ENCODE data around the gene UBN2. TPM values are rescaled to one million over a fixed set of nuclear protein-coding genes. Genes with fewer than 3 reads are reported as not detected.

Gene UBN2
- total RNA-seq, 1 donor from 2014 or later, result 34.9 TPM

GRCh38 chr7:139294951-139295575, 64.0 kb downstream of the UBN2 start:
- peaks cover 4% of the 10 kb centered on the region for H3K36me3 Mint-ChIP-seq (ENCODE audit: unreplicated experiment)
- no peak for TF ChIP-seq CTCF (IDR thresholded peaks at IDR 0.05; ENCODE audit: partially characterized antibody, unreplicated experiment)
- no peak overlapping the region for H3K27ac Mint-ChIP-seq (ENCODE audit: unreplicated experiment)
- no peaks in the 10 kb centered on the region for H3K4me1 Mint-ChIP-seq (ENCODE audit: low read depth, unreplicated experiment)
- no peaks in the 10 kb centered on the region for H3K9me3 Mint-ChIP-seq (ENCODE audit: unreplicated experiment)
- DNase-seq, result no peak
- H3K27me3 Mint-ChIP-seq (ENCODE audit: unreplicated experiment), result no peaks in the 10 kb centered on the region
- no peak overlapping the region for H3K4me3 Mint-ChIP-seq (ENCODE audit: unreplicated experiment)

DNA sequence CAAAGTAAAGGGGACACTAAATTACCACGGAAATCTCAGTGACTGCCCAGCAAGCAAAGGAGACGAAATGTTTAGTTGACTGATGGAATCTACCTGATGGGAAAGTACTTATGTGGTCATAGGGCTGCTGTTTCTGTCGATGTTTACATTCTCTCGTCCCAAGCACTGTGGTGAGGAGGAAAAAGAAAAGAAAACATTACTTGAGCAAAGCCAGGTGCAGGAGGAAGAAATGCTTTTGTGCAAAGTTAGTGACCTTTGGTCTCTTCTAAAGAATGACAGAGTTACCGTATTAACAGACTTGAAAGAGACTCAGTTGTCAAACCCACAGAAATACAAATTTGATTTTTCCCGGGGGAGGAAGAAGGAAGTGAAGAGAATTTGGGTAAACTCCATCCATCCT, 66.8 kb downstream of the UBN2 start:
- DNase-seq, result no peak
- Mint-ChIP-seq H3K36me3 (ENCODE audit: unreplicated experiment) (peaks cover 4% of the 10 kb centered on the region), H3K27ac (ENCODE audit: unreplicated experiment) (no peak overlapping the region), H3K9me3 (ENCODE audit: unreplicated experiment) (no peaks in the 10 kb centered on the region), H3K4me3 (ENCODE audit: unreplicated experiment) (no peak overlapping the region), H3K27me3 (ENCODE audit: unreplicated experiment) (no peaks in the 10 kb centered on the region), H3K4me1 (ENCODE audit: low read depth, unreplicated experiment) (no peaks in the 10 kb centered on the region)
- TF ChIP-seq CTCF (IDR thresholded peaks at IDR 0.05; ENCODE audit: partially characterized antibody, unreplicated experiment), result no peak

DNA sequence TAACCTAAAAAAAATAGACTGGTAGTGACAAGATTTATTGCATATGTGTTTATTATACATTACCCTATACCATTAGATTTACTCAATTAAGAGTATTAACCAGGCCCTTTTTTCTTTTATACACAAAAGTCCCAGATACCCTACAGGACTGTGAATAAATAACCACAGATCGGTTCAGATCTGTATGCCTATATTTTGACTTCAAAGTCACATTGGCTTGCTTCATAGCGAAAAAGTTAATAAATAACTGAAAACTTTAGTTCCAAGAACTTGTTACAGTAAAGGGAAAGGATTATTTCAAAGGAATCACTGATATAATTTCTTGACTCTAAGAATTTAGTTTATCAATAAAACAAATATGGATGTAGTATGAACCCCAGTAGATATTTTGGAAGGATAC, 68.3 kb downstream of the UBN2 start:
- Mint-ChIP-seq H3K4me3 (ENCODE audit: unreplicated experiment) (no peak overlapping the region), H3K27me3 (ENCODE audit: unreplicated experiment) (no peaks in the 10 kb centered on the region), H3K36me3 (ENCODE audit: unreplicated experiment) (peaks cover 4% of the 10 kb centered on the region), H3K27ac (ENCODE audit: unreplicated experiment) (no peak overlapping the region), H3K9me3 (ENCODE audit: unreplicated experiment) (no peaks in the 10 kb centered on the region), H3K4me1 (ENCODE audit: low read depth, unreplicated experiment) (no peaks in the 10 kb centered on the region)
- DNase-seq, result no peak
- TF ChIP-seq CTCF (IDR thresholded peaks at IDR 0.05; ENCODE audit: partially characterized antibody, unreplicated experiment), result no peak

DNA sequence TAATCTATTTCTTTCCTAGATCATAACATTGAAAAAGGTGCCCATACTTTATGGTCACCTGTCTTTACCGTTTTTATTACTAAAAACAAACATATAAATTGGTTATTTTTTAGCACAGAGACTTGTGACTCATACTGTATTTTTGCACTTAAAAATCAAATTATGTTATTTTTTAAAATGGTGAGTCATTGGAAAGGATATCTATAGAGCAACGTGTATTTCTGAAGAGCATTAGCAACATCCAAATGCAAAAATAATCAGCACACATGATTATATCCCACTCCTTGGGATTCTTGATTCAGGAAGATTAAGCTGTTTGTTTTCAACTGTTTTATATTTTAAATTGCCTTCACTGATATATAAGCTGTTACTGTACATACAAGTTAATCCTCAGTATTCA, 69.4 kb downstream of the UBN2 start:
- DNase-seq, result no peak
- TF ChIP-seq CTCF (IDR thresholded peaks at IDR 0.05; ENCODE audit: partially characterized antibody, unreplicated experiment), result no peak
- H3K27ac Mint-ChIP-seq (ENCODE audit: unreplicated experiment), result no peak overlapping the region
- no peak overlapping the region for H3K4me3 Mint-ChIP-seq (ENCODE audit: unreplicated experiment)
- H3K4me1 Mint-ChIP-seq (ENCODE audit: low read depth, unreplicated experiment), result no peaks in the 10 kb centered on the region
- H3K27me3 Mint-ChIP-seq (ENCODE audit: unreplicated experiment), result no peaks in the 10 kb centered on the region
- H3K36me3 Mint-ChIP-seq (ENCODE audit: unreplicated experiment), result peaks cover 1% of the 10 kb centered on the region
- no peaks in the 10 kb centered on the region for H3K9me3 Mint-ChIP-seq (ENCODE audit: unreplicated experiment)

GRCh38 chr7:139304517-139304916, 73.5 kb downstream of the UBN2 start:
- H3K36me3 Mint-ChIP-seq (ENCODE audit: unreplicated experiment), result no peaks in the 10 kb centered on the region
- H3K27ac Mint-ChIP-seq (ENCODE audit: unreplicated experiment), result no peak overlapping the region
- H3K4me3 Mint-ChIP-seq (ENCODE audit: unreplicated experiment), result no peak overlapping the region
- no peaks in the 10 kb centered on the region for H3K9me3 Mint-ChIP-seq (ENCODE audit: unreplicated experiment)
- no peak for DNase-seq
- H3K4me1 Mint-ChIP-seq (ENCODE audit: low read depth, unreplicated experiment), result no peaks in the 10 kb centered on the region
- no peaks in the 10 kb centered on the region for H3K27me3 Mint-ChIP-seq (ENCODE audit: unreplicated experiment)
- no peak for TF ChIP-seq CTCF (IDR thresholded peaks at IDR 0.05; ENCODE audit: partially characterized antibody, unreplicated experiment)
